ENCODE results near the gene TBXAS1.

The TBXAS1 gene

GRCh38 chr7:139857791-139858190, 28.7 kb downstream of the TBXAS1 start:
- DNase-seq, result no peak

GRCh38 chr7:139860090-139860775, 31.2 kb downstream of the TBXAS1 start:
- no peak for DNase-seq

- no peak for DNase-seq
Observed at GRCh38 chr7:139861803-139862202, 32.7 kb downstream of the TBXAS1 start.

GRCh38 chr7:139866047-139866837, 37.2 kb downstream of the TBXAS1 start:
- DNase-seq, result no peak

- DNase-seq, result no peak
Observed at GRCh38 chr7:139867847-139868246, 38.8 kb downstream of the TBXAS1 start.

GRCh38 chr7:139869886-139870285, 40.8 kb downstream of the TBXAS1 start:
- DNase-seq, result no peak

- DNase-seq, result no peak
Observed at GRCh38 chr7:139870380-139870779, 41.3 kb downstream of the TBXAS1 start.

- DNase-seq, result no peak
Observed at GRCh38 chr7:139871331-139871730, 42.3 kb downstream of the TBXAS1 start.

GRCh38 chr7:139871820-139872219, 42.8 kb downstream of the TBXAS1 start:
- no peak for DNase-seq

GRCh38 chr7:139873593-139874301, 44.7 kb downstream of the TBXAS1 start:
- DNase-seq, result no peak

GRCh38 chr7:139874302-139874629, 45.2 kb downstream of the TBXAS1 start:
- no peak for DNase-seq

GRCh38 chr7:139875821-139876241, 46.8 kb downstream of the TBXAS1 start:
- DNase-seq, result no peak

- no peak for DNase-seq
Observed at GRCh38 chr7:139876622-139877283, 47.7 kb downstream of the TBXAS1 start.

GRCh38 chr7:139883814-139884213, 54.8 kb downstream of the TBXAS1 start:
- DNase-seq, result no peak

- DNase-seq, result no peak
Observed at GRCh38 chr7:139884441-139884840, 55.4 kb downstream of the TBXAS1 start.

- no peak for DNase-seq
Observed at GRCh38 chr7:139885511-139885910, 56.4 kb downstream of the TBXAS1 start.

GRCh38 chr7:139886206-139886605, 57.1 kb downstream of the TBXAS1 start:
- no peak for DNase-seq

- DNase-seq, result no peak
Observed at GRCh38 chr7:139886899-139887298, 57.8 kb downstream of the TBXAS1 start.

GRCh38 chr7:139887992-139888481, 59.0 kb downstream of the TBXAS1 start:
- no peak for DNase-seq

- DNase-seq, result no peak
Observed at GRCh38 chr7:139889186-139889871, 60.3 kb downstream of the TBXAS1 start.

- no peak for DNase-seq
Observed at GRCh38 chr7:139893461-139893860, 64.4 kb downstream of the TBXAS1 start.

- DNase-seq, result no peak
Observed at GRCh38 chr7:139893999-139894398, 64.9 kb downstream of the TBXAS1 start.

All from stimulated activated CD4-positive, alpha-beta T cell treated with anti-CD3 and anti-CD28 coated beads, Interleukin-12 subunit alpha, Interleukin-12 subunit beta, amount 100 ng/mL, for 4 hours (primary cell).